GM12892 (cell line): ENCODE data around the gene ITIH1.

ENCODE experiments used
- POLR2A ChIP-seq: IDR thresholded peaks from 2 replicates; pipeline ENCODE4 v1.6.1; 2011; ENCODE audit warnings: low read depth, low read length, control low read depth
- POLR2AphosphoS5 ChIP-seq: IDR thresholded peaks from 2 replicates; pipeline ENCODE4 v1.6.1; 2011; ENCODE audit warnings: low read depth, low read length, control low read depth

GRCh38 chr3:52792413-52792812 is 15.0 kb downstream of the ITIH1 start:
- TF ChIP-seq POLR2AphosphoS5 (no peak), POLR2A (no peak)
